ENCODE results near the gene TLR5.

- TF ChIP-seq CTCF (IDR thresholded peaks at IDR 0.05; ENCODE audit: insufficient read depth, low read length, poor library complexity, severe bottlenecking) (no peak), EZH2phosphoT487 (conservative IDR thresholded peaks at IDR 0.05; ENCODE audit: low read length) (no peak)
Measured at GRCh38 chr1:223079498-223079897, 63.5 kb downstream of the TLR5 start.

Data from SU-DHL-6 (cell line).